Measurements from ENCODE around the gene LRRC3.

DNA sequence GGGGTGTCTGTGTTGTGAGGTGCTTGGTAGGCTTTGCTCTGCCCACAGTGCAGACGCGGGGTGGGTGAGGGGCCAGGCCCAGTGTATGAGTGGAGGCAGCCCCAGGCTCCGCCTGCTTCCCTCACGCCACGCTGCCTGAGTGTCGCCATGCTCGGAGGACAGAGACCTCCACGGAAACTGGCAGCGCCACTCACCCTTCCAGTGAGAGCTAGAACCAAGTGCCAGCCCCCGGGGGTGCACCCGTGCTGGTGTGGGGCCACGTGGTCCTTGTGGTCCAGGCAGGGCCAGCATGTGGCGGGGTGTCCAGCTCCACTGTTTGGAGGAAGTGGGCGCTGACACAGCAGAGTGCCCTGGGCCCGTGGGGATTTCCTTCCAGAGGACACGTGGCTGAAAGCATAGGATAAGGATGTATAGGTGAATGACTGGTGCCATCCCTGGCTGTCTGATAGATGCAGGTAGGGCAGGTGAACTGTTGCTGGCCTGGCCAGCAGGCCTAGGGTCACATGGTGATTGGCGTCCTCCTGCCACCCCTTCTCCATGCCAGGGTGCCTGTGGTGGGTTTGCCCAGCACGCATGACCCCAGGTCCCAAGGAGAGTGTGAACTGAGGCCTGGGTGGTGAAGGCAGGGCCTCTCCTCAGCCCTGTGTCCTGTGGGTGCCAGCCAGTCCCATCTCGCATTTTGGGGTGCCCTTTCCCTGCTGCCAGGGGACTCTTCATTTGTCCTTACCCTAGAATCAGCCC, 3.8 kb downstream of the LRRC3 start:
- TF ChIP-seq, protein P1, sequence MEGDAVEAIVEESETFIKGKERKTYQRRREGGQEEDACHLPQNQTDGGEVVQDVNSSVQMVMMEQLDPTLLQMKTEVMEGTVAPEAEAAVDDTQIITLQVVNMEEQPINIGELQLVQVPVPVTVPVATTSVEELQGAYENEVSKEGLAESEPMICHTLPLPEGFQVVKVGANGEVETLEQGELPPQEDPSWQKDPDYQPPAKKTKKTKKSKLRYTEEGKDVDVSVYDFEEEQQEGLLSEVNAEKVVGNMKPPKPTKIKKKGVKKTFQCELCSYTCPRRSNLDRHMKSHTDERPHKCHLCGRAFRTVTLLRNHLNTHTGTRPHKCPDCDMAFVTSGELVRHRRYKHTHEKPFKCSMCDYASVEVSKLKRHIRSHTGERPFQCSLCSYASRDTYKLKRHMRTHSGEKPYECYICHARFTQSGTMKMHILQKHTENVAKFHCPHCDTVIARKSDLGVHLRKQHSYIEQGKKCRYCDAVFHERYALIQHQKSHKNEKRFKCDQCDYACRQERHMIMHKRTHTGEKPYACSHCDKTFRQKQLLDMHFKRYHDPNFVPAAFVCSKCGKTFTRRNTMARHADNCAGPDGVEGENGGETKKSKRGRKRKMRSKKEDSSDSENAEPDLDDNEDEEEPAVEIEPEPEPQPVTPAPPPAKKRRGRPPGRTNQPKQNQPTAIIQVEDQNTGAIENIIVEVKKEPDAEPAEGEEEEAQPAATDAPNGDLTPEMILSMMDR (IDR thresholded peaks at IDR 0.05), result no peak
- TF ChIP-seq POLR2A (IDR thresholded peaks at IDR 0.05), result no peak

Data from prostate gland (tissue), 2 donors.